GM12873 (cell line): ENCODE results near the gene TACR1.

Experiments
- TF ChIP-seq, protein P1 (sequence below): IDR thresholded peaks from 2 replicates; pipeline ENCODE4 v1.5.1; 2012; ENCODE audit warnings: low read depth, mild to moderate bottlenecking, moderate library complexity, low read length, control low read depth; ENCODE audit not compliant: insufficient read depth; ENCODE audit errors: missing control alignments

TACR1 gene

DNA sequence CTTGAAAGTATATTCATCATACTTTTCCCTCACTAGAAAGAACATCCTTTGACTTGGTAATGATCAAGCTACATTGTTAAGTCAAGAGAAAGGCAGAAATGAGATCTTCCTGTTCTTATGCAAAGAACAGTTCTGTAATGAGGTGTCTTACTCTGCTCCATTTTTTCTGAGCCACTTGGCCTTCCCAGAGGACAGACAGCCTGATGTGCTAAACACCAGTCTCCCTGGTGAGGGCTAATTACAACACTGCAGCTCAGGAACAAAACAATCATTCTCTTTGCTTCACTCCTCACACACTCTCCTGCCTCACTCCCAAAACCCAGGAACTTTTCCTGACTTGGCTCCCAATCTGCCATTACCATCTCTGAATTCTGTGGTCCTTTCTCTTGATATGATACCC is 25.6 kb downstream of the TACR1 start:
- TF ChIP-seq, protein P1, sequence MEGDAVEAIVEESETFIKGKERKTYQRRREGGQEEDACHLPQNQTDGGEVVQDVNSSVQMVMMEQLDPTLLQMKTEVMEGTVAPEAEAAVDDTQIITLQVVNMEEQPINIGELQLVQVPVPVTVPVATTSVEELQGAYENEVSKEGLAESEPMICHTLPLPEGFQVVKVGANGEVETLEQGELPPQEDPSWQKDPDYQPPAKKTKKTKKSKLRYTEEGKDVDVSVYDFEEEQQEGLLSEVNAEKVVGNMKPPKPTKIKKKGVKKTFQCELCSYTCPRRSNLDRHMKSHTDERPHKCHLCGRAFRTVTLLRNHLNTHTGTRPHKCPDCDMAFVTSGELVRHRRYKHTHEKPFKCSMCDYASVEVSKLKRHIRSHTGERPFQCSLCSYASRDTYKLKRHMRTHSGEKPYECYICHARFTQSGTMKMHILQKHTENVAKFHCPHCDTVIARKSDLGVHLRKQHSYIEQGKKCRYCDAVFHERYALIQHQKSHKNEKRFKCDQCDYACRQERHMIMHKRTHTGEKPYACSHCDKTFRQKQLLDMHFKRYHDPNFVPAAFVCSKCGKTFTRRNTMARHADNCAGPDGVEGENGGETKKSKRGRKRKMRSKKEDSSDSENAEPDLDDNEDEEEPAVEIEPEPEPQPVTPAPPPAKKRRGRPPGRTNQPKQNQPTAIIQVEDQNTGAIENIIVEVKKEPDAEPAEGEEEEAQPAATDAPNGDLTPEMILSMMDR = no peak

DNA sequence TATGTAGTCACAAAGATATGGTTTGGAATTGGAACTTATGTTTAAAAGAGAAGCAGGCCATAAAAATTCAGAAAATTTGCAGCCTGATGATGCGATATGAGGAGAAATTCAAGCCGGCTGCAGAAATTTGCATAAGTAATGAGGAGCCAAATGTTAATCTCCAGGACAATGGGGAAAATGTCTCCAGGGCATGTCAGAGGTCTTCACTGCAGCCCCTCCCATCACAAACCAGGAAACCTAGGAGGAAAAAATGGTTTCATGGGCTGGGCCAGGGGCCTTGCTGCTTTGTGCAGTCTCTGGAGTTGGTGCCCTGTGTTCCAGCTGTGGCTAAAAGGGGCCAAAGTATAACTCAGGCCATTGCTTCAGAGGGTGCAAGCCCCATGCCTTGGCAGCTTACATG is 28.4 kb downstream of the TACR1 start:
- TF ChIP-seq, protein P1 = no peak

DNA sequence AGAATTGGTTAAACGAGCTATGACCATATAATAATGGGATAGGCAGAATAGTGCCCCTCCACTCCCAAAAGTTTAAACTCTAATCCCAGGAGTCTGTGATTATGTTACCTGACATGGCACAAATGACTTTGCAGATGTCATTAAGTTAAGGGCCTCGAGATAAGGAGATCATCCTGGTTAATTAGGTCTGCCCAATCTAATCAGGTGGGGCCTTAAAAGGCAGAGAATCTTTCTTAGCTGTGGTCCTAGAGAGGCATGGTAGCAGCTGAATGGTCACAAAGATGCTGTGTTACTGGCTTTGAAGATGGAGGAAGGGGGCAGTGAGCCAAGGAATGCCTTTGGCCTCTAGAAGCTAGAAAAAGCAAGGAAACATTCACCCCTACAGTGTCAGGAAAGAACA is 31.1 kb downstream of the TACR1 start:
- TF ChIP-seq, protein P1 = no peak

DNA sequence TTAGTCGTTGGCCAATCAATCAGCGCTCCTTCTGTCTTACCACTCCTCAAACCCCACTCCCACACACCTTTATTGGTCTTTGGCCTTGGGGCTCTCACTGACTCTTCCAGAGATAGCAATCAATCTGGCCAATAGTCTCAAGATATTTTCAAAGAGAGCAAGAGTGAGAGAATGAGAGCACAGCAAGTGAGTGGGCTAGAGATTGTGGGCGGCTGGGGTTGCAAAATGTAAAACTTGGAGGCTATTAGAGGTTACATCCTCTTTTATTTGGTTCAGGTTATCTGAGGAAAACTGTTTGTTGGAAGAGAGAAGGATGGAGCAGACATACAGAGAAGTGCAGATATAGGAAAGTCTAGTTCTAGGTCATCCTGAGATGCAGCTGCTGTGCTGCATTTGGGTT is 32.8 kb downstream of the TACR1 start:
- TF ChIP-seq, protein P1 = no peak

DNA sequence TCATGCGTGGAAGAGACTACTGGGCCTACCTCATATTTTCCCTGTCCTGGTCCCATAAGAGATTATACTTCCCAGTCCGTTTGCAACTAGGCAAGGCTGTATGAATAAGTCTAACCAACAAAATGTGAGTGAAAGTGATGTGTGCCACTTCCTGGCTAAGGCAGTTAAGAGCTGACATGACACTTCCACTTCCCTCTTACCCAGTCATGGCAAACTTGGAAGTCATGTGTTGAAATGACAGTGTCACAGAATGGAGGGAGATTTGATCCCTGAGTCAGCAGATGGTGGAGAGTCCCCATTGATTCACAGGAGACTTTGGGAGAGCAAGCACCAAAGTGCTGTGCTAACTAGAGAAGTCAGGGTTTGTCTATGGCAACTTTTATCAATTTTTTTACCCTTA is 36.4 kb downstream of the TACR1 start:
- TF ChIP-seq, protein P1 = no peak

DNA sequence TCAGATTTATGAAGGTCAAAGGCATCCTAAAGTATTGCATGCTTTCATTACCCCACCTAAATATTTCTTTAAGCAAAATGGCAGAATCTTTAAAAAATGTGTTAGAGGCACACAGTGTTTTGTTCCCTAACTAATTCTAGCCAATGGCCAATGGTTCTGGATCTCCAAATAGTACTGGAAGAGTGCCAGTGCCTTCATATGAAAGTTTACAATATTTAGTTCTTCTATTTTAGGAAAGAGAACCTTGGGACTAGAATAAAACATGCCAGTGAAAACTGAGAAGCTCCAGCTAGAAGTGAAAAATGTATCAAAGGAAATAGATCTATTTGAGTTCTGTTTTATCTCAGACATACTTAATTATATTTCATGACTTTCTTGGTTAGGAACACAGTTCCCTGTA is 37.1 kb downstream of the TACR1 start:
- TF ChIP-seq, protein P1 = no peak

DNA sequence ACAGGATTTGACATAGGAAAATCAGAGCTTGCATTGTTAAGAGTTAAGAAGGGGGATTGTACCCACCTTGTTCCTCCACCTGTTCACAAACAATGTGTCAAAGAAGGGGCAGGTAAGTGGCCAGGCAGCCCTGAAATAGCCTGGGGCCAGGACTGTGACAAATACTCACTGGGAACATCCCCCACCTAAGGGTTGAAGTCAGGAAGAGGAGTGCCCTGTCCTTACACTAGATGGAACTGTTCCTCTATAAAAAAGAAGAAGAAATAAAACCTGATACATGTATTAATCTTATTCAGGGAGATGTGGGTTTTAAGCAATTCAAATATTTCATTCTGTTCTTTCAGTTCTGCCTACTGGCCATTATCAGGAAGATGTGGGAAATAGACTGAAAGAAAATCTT is 41.9 kb downstream of the TACR1 start:
- TF ChIP-seq, protein P1 = peak; percentile 8
